BJ (cell line): ENCODE data around the gene APMAP. TPM values are rescaled to one million over a fixed set of nuclear protein-coding genes. Genes with fewer than 3 reads are reported as not detected.
"Not testable (repeated sequence)": the region's sequence is repeated elsewhere in the genome, so short reads cannot be mapped to it uniquely, and the experiment has no call there.

ENCODE experiments used
- CTCF ChIA-PET: fragments of 350-600 bp; formaldehyde crosslinking; extraction: SDS; loops from one replicate; lab custom pipeline; 2021; ENCODE audit warnings: antibody characterized with exemption, inconsistent platforms; lab: Yijun Ruan, JAX
- POLR2A ChIA-PET: fragments of 300-600 bp; sonication (Branson Sonifier 250); formaldehyde crosslinking; extraction: SDS; loops from one replicate; lab custom pipeline; 2021; ENCODE audit warnings: antibody characterized with exemption; lab: Charles Lee
- DNase-seq: peaks from one replicate; pipeline ENCODE4 v3.0.0-alpha.2; 2011; ENCODE audit warnings: low read depth
- H3K27me3 ChIP-seq: 2 replicates; pipeline ENCODE4 v1.6.0; 2011; ENCODE audit warnings: low read length; ENCODE audit not compliant: control insufficient read depth, insufficient read depth
- H3K36me3 ChIP-seq: 2 replicates; pipeline ENCODE4 v1.5.1; 2011; ENCODE audit warnings: low read length; ENCODE audit not compliant: control insufficient read depth, insufficient read depth
- H3K4me3 ChIP-seq: 2 replicates; pipeline ENCODE4 v1.5.1; 2011; ENCODE audit warnings: low read depth, mild to moderate bottlenecking, control low read depth, low read length
- CTCF ChIP-seq: IDR thresholded peaks from 2 replicates; pipeline ENCODE4 v1.5.1; 2011; ENCODE audit warnings: low read depth, mild to moderate bottlenecking, control low read depth, inconsistent platforms, low read length, moderate library complexity; ENCODE audit not compliant: insufficient read depth
- polyA plus RNA-seq: library from polyadenylated mRNA; depleted of rRNA; stranded (reverse); fragments of >200 nt; gene quantifications from 2 replicates; pipeline ENCODE4 v1.2.3, GENCODE V29; 2011

The APMAP gene
- polyA plus RNA-seq, 1 experiment, result 75.8 TPM

GRCh38 chr20:24930724-24931688 is 61.5 kb downstream of the APMAP start:
- POLR2A ChIA-PET, H3K27me3 ChIP-seq, H3K4me3 ChIP-seq, DNase-seq, H3K36me3 ChIP-seq: not testable (repeated sequence)
- TF ChIP-seq CTCF, result peak; percentile 28
- CTCF ChIA-PET, result interaction anchor here (0.6 to 4.9 kb wide), 7 partner anchors 10 to 1486 kb away, joined by 3 to 48 read pairs (median 4); no protein-coding TSS in a partner anchor

GRCh38 chr20:24929867-24930723 is 62.5 kb downstream of the APMAP start:
- CTCF ChIA-PET, result interaction anchor here (0.8 to 4.9 kb wide), 5 partner anchors 10 to 769 kb away, joined by 3 to 48 read pairs (median 6); no protein-coding TSS in a partner anchor
- H3K36me3 ChIP-seq, H3K27me3 ChIP-seq, DNase-seq, POLR2A ChIA-PET, H3K4me3 ChIP-seq: not testable (repeated sequence)

GRCh38 chr20:24929259-24929658 is 63.3 kb downstream of the APMAP start:
- H3K27me3 ChIP-seq, H3K36me3 ChIP-seq, DNase-seq, H3K4me3 ChIP-seq, POLR2A ChIA-PET: not testable (repeated sequence)
- CTCF ChIA-PET, result interaction anchor here (4.9 kb wide), 1 partner anchor 10 kb away, joined by 48 read pairs; no protein-coding TSS in a partner anchor

- not testable (repeated sequence) for H3K36me3 ChIP-seq
- CTCF ChIA-PET, result interaction anchor here (1.1 to 6.4 kb wide), 5 partner anchors 10 to 984 kb away, joined by 3 to 48 read pairs (median 3); no protein-coding TSS in a partner anchor
These were observed 71.8 kb downstream of the APMAP start for GRCh38 chr20:24920706-24921105.

GRCh38 chr20:24919665-24920064 is 72.9 kb downstream of the APMAP start:
- DNase-seq, H3K36me3 ChIP-seq, H3K27me3 ChIP-seq, POLR2A ChIA-PET, H3K4me3 ChIP-seq: not testable (repeated sequence)
- CTCF ChIA-PET, result interaction anchor here (0.7 to 6.4 kb wide), 8 partner anchors 11 to 982 kb away, joined by 3 to 48 read pairs (median 7); no protein-coding TSS in a partner anchor

More at GRCh38 chr20:24920706-24921105, 71.8 kb downstream of the APMAP start:
- DNase-seq, POLR2A ChIA-PET, H3K27me3 ChIP-seq, H3K4me3 ChIP-seq: not testable (repeated sequence)

GRCh38 chr20:24918579-24919566 is 73.7 kb downstream of the APMAP start:
- ChIA-PET POLR2A (no interaction called here), CTCF (interaction anchor here (0.6 to 6.4 kb wide), 15 partner anchors 11 to 981 kb away, joined by 3 to 48 read pairs (median 3); no protein-coding TSS in a partner anchor)
- TF ChIP-seq CTCF, result no peak
- DNase-seq, result no peak
- Histone ChIP-seq H3K27me3 (peaks cover 1% of the 10 kb centered on the region; the same call in 1 of the 2 replicates), H3K36me3 (no peaks in the 10 kb centered on the region), H3K4me3 (no peak overlapping the region)
